Measurements from ENCODE around the gene FDX2.

DNA sequence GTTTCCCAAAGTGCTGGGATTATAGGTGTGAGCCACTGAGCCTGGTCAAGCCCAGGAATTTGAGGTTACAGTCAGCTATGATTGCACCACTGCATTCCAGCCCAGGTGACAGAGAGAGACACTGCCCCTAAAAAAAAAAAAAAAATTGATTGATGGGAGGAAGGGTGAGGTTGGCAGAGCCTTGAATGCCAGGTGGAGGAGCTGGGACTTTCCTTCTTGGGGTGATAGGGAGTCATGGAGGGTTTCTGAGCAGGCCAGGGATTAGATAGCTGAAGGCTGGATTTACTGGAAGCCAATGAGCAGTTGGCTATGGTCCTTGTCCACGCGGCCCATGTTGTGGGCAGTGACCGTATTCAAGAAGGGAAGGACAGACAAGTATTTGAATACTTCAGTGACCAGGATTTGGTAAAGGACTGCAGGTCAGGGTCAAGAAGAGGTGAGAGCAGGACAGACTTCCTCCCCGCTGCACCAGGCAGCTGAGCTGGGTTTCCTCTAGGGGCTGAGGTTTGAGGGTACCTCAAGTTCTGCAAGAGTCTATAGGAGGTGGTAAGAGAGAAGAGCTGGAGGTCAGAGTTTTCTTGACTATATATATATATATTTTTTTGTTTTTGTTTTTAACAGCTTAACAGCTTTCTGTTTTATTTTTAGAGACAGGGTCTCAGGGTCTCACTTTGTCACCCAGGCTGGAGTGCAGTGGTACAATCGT is 35.9 kb downstream of the FDX2 start:
- TF ChIP-seq GATA3 (IDR thresholded peaks at IDR 0.05; ENCODE audit: low read depth, low read length) (no peak), GATA2 (IDR thresholded peaks at IDR 0.05; ENCODE audit: low read depth, low read length) (no peak)

Data from SH-SY5Y (cell line).